Thoracic aorta (tissue), 2 donors: ENCODE measurements around the gene DGKB. TPM values are rescaled to one million over a fixed set of nuclear protein-coding genes. Genes with fewer than 3 reads are reported as not detected.

Experiments used
- ATAC-seq: fragments of 150-250 bp; one replicate; pipeline ENCODE4 v1.8.0; 2017; ENCODE audit warnings: low read depth; ENCODE audit not compliant: insufficient number of reproducible peaks, low FRiP score
- DNase-seq: peaks from one replicate; pipeline ENCODE4 v3.0.0-alpha.2; 2020; ENCODE audit warnings: low spot score
- H3K27ac ChIP-seq, 2 donors: fragments of 200-600 bp; sonication (generic); 1 replicate in 1 of 2; 2 replicates in 1 of 2; pipeline ENCODE4 v1.5.1; 2016; ENCODE audit warnings: mild to moderate bottlenecking in 2 of 2, moderate library complexity in 2 of 2
- H3K27me3 ChIP-seq: fragments of 200-600 bp; sonication (generic); replicated peaks from 2 replicates; pipeline ENCODE4 v1.6.0; 2016; ENCODE audit warnings: mild to moderate bottlenecking; ENCODE audit not compliant: insufficient read depth
- H3K36me3 ChIP-seq: fragments of 200-600 bp; sonication (generic); one replicate; pipeline ENCODE4 v1.5.1; 2016
- H3K4me1 ChIP-seq, 2 donors: fragments of 200-600 bp; sonication (generic); 1 replicate in 1 of 2; 2 replicates in 1 of 2; pipeline versions ENCODE4 v1.5.1 to v1.6.0; 2016; ENCODE audit warnings: low read depth in 2 of 2, mild to moderate bottlenecking in 1 of 2; ENCODE audit not compliant: control insufficient read depth in 1 of 2
- H3K4me3 ChIP-seq: fragments of 200-600 bp; sonication (generic); 2 replicates; pipeline ENCODE4 v1.5.1; 2016; ENCODE audit warnings: mild to moderate bottlenecking
- H3K9me3 ChIP-seq: fragments of 200-600 bp; sonication (generic); 2 replicates; pipeline ENCODE4 v1.5.1; 2016
- CTCF ChIP-seq: fragments of 200-600 bp; sonication (generic); IDR thresholded peaks from one replicate; pipeline ENCODE4 v1.5.1; 2019; ENCODE audit warnings: antibody characterized with exemption
- total RNA-seq, 2 donors: library from RNA; depleted of rRNA; stranded (reverse); fragments of >200 nt; gene quantifications; one replicate each; pipeline versions ENCODE4 v1.1.0 to v1.2.3, GENCODE V29; 2016

DGKB gene
- total RNA-seq, 2 donors from 2014 or later, result 0.56 TPM; not detected in 1

- ATAC-seq, result no peak
- H3K27ac ChIP-seq, result no peak overlapping the region
- TF ChIP-seq CTCF, result no peak
These were observed 32.3 kb upstream of the DGKB start for GRCh38 chr7:14934839-14935238.

GRCh38 chr7:14931511-14932215, 29.1 kb upstream of the DGKB start:
- TF ChIP-seq CTCF, result no peak
- H3K9me3 ChIP-seq, result no peaks in the 10 kb centered on the region
- H3K4me1 ChIP-seq, result no peaks in the 10 kb centered on the region
- no peak overlapping the region for H3K27ac ChIP-seq
- ATAC-seq (no peak), DNase-seq (no peak)
- H3K27me3 ChIP-seq, result no peaks in the 10 kb centered on the region
- H3K4me3 ChIP-seq, result no peak overlapping the region
- H3K36me3 ChIP-seq, result no peaks in the 10 kb centered on the region

More at GRCh38 chr7:14934839-14935238, 32.3 kb upstream of the DGKB start:
- Histone ChIP-seq H3K36me3 (no peaks in the 10 kb centered on the region), H3K4me3 (no peak overlapping the region), H3K4me1 (no peaks in the 10 kb centered on the region), H3K27me3 (no peaks in the 10 kb centered on the region), H3K9me3 (no peaks in the 10 kb centered on the region)
- no peak for DNase-seq

GRCh38 chr7:14924398-14924797, 21.8 kb upstream of the DGKB start:
- H3K4me1 ChIP-seq, result no peaks in the 10 kb centered on the region
- no peaks in the 10 kb centered on the region for H3K27me3 ChIP-seq
- DNase-seq (no peak), ATAC-seq (no peak)
- no peak overlapping the region for H3K4me3 ChIP-seq
- no peak overlapping the region for H3K27ac ChIP-seq
- H3K36me3 ChIP-seq, result no peaks in the 10 kb centered on the region
- no peaks in the 10 kb centered on the region for H3K9me3 ChIP-seq
- no peak for TF ChIP-seq CTCF

- DNase-seq, result no peak
- H3K9me3 ChIP-seq, result no peaks in the 10 kb centered on the region
- H3K36me3 ChIP-seq, result no peaks in the 10 kb centered on the region
- no peak for TF ChIP-seq CTCF
- H3K27me3 ChIP-seq, result no peaks in the 10 kb centered on the region
- H3K27ac ChIP-seq, result no peak overlapping the region
- ATAC-seq, result no peak
- H3K4me1 ChIP-seq, result no peaks in the 10 kb centered on the region
- no peak overlapping the region for H3K4me3 ChIP-seq
These were observed 8.5 kb upstream of the DGKB start for GRCh38 chr7:14911077-14911476.

- ATAC-seq (no peak), DNase-seq (no peak)
These were observed 6.1 kb upstream of the DGKB start for GRCh38 chr7:14908697-14909096.

More at GRCh38 chr7:14908697-14909096, 6.1 kb upstream of the DGKB start:
- no peaks in the 10 kb centered on the region for H3K36me3 ChIP-seq
- H3K4me1 ChIP-seq, result no peaks in the 10 kb centered on the region
- H3K9me3 ChIP-seq, result no peaks in the 10 kb centered on the region
- H3K27ac ChIP-seq, result no peak overlapping the region
- no peak for TF ChIP-seq CTCF
- no peaks in the 10 kb centered on the region for H3K27me3 ChIP-seq
- no peak overlapping the region for H3K4me3 ChIP-seq
